Raji (cell line): Measurements from ENCODE around the gene CFAP77.

Experiments used
- POLR2A ChIP-seq: IDR thresholded peaks from 2 replicates; pipeline ENCODE4 v1.6.1; 2011; ENCODE audit warnings: low read depth, low read length, control low read depth; ENCODE audit not compliant: insufficient read depth

CFAP77 gene

GRCh38 chr9:132554755-132555154 is 144.7 kb downstream of the CFAP77 start:
- no peak for TF ChIP-seq POLR2A

GRCh38 chr9:132555528-132555927 is 145.5 kb downstream of the CFAP77 start:
- no peak for TF ChIP-seq POLR2A

- no peak for TF ChIP-seq POLR2A
Measured at GRCh38 chr9:132556235-132556634, 146.2 kb downstream of the CFAP77 start.

GRCh38 chr9:132556714-132557113 is 146.7 kb downstream of the CFAP77 start:
- no peak for TF ChIP-seq POLR2A

- no peak for TF ChIP-seq POLR2A
Measured at GRCh38 chr9:132557159-132557558, 147.1 kb downstream of the CFAP77 start.

GRCh38 chr9:132559711-132560110 is 149.7 kb downstream of the CFAP77 start:
- TF ChIP-seq POLR2A: no peak

GRCh38 chr9:132560616-132561202 is 150.7 kb downstream of the CFAP77 start:
- TF ChIP-seq POLR2A: no peak

GRCh38 chr9:132562306-132562573 is 152.2 kb downstream of the CFAP77 start:
- no peak for TF ChIP-seq POLR2A

- no peak for TF ChIP-seq POLR2A
Measured at GRCh38 chr9:132564526-132564925, 154.5 kb downstream of the CFAP77 start.

GRCh38 chr9:132571806-132572600 is 162.0 kb downstream of the CFAP77 start:
- no peak for TF ChIP-seq POLR2A

GRCh38 chr9:132572921-132573320 is 162.9 kb downstream of the CFAP77 start:
- TF ChIP-seq POLR2A: no peak

GRCh38 chr9:132575005-132575609 is 165.1 kb downstream of the CFAP77 start:
- no peak for TF ChIP-seq POLR2A

GRCh38 chr9:132575811-132576210 is 165.8 kb downstream of the CFAP77 start:
- no peak for TF ChIP-seq POLR2A

GRCh38 chr9:132577119-132577518 is 167.1 kb downstream of the CFAP77 start:
- TF ChIP-seq POLR2A: no peak

- TF ChIP-seq POLR2A: no peak
Measured at GRCh38 chr9:132578367-132578932, 168.4 kb downstream of the CFAP77 start.

- TF ChIP-seq POLR2A: no peak
Measured at GRCh38 chr9:132579427-132579798, 169.4 kb downstream of the CFAP77 start.
